GM10847 (cell line): ENCODE data around the gene CPNE4.

Source experiments
- POLR2A ChIP-seq: IDR thresholded peaks from 2 replicates; pipeline ENCODE4 v1.6.1; 2011; ENCODE audit not compliant: insufficient read length; ENCODE audit errors: extremely low read depth

CPNE4 gene

GRCh38 chr3:131597816-131598215 is 437.0 kb downstream of the CPNE4 start:
- no peak for TF ChIP-seq POLR2A

DNA sequence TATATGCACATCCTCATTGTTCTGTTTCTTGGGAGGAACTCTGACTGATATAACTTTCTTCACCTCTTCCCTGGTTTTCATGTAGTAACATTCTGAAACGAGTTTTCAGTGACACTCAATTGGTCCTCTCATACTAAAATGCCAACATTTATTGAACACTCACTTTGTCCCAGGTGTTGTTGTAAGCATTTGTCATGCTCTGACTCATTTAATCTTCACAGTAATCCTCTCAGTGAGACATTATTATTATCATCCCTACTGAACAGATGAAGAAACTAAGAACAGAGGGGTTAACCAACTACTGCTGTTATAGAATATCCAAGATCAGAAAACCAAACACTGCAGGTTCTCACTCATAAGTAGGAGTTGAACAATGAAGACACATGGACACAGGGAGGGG is 437.9 kb downstream of the CPNE4 start:
- TF ChIP-seq POLR2A: no peak

- no peak for TF ChIP-seq POLR2A
These were observed 443.3 kb downstream of the CPNE4 start for GRCh38 chr3:131591394-131592014.

DNA sequence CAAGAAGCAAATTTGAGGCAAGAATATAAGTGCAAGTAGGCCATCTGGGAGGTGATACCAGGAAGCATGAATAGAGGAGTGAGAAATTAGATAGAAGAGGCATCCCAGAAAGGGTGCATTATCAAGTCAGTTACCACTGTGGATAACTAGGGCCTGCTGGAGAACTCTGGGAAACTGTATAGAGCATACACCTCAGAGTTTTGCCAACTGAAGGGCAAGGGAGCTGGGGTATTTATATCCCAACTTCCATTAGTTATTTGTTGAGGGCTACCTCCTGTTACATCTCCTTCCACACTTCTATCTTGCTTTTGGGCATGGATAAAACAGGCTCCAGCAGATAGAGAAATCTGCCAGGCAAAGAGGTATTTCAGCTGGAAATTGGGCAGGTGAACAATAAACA is 448.5 kb downstream of the CPNE4 start:
- no peak for TF ChIP-seq POLR2A

GRCh38 chr3:131582438-131582837 is 452.4 kb downstream of the CPNE4 start:
- no peak for TF ChIP-seq POLR2A

DNA sequence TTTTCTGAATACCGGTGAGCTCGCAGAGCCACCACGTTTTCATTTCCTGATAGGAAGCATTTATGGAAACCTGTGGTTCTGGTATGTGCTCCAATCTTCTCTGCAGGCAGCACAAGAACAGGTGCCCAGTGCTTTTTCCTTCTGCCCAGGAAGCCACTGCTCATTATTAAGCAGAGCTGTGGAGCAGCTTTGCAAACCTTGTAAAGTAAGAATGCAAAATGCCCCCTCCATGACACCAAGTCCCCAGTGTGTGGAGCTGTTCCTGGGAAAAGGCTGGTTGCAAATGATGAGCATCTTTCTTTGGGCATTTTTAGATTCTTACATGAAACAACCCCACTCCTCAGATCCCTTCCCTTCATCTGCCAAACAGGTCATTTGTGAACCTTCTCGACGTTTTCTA is 466.4 kb downstream of the CPNE4 start:
- no peak for TF ChIP-seq POLR2A

- no peak for TF ChIP-seq POLR2A
These were observed 470.0 kb downstream of the CPNE4 start for GRCh38 chr3:131564812-131565211.

DNA sequence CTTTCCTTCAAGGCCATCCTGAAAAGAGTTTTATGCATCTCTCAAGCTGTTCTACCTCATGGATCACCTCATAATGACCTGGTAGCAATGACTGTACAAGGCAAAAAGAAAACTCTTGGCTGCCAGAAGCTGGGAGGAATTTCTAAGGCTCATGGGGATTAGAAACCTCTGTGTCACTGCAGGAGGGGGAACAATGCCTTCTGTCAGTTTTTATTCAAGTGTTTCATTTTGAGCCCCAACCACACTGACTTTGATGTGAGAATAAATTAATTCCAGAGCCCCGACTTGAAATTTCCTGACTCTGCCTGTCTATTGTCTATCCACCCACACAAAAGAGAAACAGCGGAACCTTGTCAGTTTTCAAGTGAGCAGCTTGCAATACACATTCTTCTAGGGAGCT is 473.3 kb downstream of the CPNE4 start:
- no peak for TF ChIP-seq POLR2A

- TF ChIP-seq POLR2A: no peak
These were observed 474.0 kb downstream of the CPNE4 start for GRCh38 chr3:131560795-131561194.

GRCh38 chr3:131555456-131555855 is 479.4 kb downstream of the CPNE4 start:
- no peak for TF ChIP-seq POLR2A

DNA sequence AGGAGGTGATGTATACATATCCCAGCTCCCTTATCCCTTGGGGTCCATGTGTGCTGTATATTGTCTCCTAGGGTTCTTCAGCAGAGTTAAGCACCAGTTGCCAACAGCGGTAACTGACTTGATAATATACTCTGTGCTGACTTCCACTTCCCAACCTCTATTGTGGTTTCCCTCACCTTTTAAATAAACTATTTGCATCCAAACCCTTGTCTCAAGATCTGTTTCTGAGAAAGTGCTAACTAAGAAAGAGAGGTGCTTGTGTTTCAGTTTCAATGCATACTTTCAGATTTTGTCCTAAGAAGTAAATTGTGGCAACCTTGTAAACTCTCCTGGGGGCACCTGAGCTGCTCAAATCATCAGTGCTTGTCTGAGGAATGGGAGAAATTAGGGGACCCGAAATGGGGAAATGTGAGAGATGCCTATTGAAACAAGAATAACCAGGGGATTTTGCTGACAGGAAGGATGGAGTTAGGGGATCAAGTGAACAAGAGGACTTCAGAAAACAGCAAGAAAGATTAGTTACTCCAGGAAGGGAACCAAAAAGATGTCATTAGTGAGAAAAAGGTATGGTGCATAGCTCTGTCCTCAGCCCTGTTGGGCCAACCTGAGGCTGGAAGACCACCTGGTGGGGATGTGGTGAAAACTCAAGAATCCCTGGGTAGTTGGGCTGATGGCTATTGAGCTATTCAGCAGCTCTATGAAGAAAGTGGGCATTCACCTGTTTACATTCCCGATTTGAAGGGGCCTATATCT is 481.1 kb downstream of the CPNE4 start:
- TF ChIP-seq POLR2A: no peak

GRCh38 chr3:131551761-131552160 is 483.1 kb downstream of the CPNE4 start:
- TF ChIP-seq POLR2A: no peak

GRCh38 chr3:131550562-131551465 is 484.0 kb downstream of the CPNE4 start:
- TF ChIP-seq POLR2A: no peak

DNA sequence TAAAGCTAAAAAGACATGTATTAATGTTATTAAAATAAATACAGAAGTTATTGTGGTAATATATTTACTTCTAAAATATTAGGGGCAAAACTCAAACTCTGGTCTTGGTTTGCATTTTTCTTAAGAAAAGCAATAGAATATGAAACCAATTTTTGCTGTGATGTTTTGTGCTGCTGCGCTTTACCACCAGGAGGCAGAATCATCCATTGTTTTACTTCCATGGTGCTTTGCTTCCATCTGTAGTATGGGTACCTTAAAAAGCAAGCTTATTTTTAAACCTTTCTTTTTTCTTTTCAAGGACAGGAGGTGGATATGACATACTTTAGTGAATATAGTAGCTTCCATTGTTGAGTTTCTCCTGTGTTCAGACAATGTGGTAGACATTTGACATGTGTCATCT is 485.5 kb downstream of the CPNE4 start:
- TF ChIP-seq POLR2A: no peak

GRCh38 chr3:131547585-131547984 is 487.2 kb downstream of the CPNE4 start:
- TF ChIP-seq POLR2A: no peak

GRCh38 chr3:131546441-131546840 is 488.4 kb downstream of the CPNE4 start:
- TF ChIP-seq POLR2A: no peak
